IPS DF 4.7 (cell line): ENCODE results near the gene TNFRSF1A.

Experiments
- DNase-seq: peaks from one replicate; pipeline ENCODE4 v3.0.0-alpha.2; 2013; ENCODE audit warnings: low spot score; ENCODE audit errors: extremely low read depth

TNFRSF1A gene

GRCh38 chr12:6323995-6324711 lies 17.7 kb downstream of the TNFRSF1A start:
- no peak for DNase-seq

DNA sequence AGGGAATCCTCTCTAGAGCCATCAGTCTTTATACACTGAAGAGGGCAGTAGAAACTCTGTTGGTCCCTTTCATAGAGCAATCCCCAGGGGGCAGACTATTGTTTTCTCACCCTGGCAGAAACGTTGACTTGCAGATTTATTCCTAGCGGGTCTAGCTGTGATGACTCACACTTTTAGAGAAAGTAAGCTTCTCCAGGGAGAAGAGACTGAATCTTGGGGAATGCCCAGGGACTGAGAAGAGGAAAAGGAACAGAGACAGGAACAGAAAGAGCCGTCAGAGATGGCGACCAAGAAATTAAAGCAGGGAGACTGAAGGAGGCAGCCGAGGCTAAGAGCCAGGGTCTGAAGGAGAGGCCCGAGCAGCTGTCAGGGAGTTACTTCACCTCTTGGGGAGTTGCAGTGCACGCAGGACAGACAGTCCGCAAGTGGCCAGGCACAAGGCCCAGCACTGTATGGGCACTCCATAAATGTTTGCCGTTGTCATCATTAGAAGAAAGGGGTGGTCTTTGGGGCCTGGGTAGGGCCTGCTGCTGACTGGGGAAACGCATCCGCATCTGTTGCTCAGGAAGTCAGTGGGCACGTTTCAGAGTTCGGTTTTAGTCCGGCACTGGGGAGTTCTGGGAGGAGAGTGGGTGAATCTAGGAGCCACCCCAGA lies 18.4 kb downstream of the TNFRSF1A start:
- DNase-seq, result peak; percentile 97

DNA sequence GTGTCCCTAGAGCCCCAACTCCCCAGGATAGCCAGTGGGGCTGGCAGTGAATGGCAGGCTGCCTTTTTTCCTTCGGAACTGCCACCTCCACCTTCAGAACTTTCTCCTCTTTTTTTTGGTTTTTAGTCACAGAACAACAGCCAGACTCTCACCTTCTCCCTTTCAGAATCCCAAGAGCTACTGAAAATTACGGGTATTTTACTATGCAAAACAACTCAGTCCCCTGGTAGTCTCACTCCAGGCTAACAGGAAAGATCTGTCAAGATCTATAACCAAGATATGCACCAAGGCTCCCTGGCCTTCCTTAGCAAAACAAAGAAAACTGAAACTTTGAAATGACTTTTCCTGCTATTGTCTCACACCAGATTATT lies 18.9 kb downstream of the TNFRSF1A start:
- no peak for DNase-seq

- no peak for DNase-seq
Measured at GRCh38 chr12:6322352-6322751, 19.5 kb downstream of the TNFRSF1A start.

GRCh38 chr12:6321905-6322304 lies 20.0 kb downstream of the TNFRSF1A start:
- DNase-seq, result no peak

GRCh38 chr12:6319446-6319845 lies 22.4 kb downstream of the TNFRSF1A start:
- DNase-seq, result no peak

DNA sequence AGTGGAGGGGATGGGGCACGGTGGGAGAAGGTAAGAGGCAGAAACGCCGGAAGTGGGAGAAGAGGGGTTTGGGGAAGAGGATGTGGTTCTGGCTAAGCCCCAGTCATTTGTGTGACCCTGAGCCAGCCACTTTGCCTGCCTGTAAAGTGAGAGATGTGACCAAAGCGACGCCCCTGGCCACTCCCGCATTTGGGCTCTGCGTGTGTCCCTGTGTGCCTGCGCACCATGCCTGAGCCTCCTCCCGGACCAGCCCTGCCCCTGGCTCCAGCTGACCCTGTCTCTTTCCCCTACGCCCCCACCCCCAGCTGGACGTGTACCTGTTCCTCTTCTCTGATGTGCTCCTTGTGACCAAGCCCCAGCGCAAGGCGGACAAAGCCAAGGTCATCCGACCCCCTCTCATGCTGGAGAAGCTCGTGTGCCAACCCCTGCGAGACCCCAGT lies 23.4 kb downstream of the TNFRSF1A start:
- DNase-seq, result no peak

DNA sequence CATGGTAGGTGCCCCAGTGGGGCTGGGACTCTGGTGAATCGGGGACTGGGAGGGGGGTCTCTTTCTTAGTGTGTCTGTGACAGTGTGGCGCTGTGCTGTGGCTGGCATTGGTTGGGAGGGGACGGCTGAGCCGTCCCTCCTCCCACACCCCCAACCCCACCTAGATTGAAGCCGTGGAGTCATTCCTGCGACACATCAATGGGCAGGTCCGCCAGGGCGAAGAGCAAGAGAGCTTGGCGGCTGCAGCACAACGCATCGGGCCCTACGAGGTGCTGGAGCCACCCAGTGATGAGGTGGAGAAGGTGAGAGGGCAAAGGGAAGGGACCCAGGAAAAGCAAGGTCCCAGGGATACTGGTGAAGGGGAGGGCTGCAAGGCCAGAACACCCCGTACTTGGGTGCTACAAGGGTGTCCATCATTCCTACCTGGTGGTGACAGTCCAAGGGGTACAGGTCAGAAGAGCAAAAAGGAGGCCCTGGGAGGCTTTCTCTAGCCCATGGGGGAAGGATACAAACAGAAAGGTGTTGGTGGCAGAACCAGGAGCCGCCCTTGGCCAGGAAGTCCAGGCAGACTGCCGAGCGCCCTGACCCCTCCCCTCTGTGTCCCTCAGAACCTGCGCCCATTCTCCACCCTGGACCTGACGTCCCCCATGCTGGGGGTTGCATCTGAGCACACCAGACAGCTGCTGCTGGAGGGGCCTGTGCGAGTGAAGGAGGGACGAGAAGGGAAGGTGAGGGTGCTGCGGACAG lies 24.0 kb downstream of the TNFRSF1A start:
- DNase-seq, result no peak

- no peak for DNase-seq
Measured at GRCh38 chr12:6316921-6317692, 24.8 kb downstream of the TNFRSF1A start.

DNA sequence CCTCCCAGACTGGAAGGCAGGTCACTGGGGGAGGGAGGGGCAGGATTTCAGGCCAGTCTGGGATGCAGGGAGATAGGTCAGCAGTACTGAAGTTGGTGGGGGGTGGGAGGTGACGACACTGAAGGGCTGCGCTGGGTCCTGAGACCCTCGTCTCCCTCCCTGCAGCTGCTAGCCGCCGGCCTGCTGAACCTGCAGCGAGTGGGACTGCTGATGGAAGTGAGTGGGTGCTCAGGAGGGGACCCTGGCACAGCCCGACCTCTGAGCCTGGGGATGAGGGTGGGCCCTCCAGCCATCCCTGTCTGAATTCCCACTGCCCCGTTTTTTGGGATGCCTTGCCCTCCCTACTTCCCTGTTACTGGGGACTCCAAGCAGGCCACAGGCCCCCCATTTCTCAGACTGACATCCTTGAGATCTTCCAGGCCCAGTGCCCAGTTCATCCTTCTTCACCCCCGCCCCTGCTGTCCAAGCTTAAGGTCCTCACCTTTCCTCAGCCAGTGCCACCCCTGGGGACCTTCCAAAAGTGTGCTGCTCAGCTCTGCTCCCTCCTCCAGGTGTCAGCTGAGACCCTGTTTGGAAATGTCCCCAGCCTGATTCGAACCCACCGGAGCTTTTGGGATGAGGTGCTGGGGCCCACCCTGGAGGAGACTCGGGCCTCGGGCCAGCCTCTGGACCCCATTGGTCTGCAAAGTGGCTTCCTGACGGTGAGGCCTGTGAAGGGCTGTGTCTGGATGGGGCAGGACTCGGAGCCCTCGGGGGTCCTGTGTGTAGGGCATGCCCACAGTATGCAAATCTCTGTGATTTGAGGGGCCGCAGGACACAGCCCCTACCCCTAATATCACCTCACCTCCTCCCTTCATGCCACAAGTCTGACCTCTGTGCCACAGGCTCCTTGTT lies 25.9 kb downstream of the TNFRSF1A start:
- no peak for DNase-seq

DNA sequence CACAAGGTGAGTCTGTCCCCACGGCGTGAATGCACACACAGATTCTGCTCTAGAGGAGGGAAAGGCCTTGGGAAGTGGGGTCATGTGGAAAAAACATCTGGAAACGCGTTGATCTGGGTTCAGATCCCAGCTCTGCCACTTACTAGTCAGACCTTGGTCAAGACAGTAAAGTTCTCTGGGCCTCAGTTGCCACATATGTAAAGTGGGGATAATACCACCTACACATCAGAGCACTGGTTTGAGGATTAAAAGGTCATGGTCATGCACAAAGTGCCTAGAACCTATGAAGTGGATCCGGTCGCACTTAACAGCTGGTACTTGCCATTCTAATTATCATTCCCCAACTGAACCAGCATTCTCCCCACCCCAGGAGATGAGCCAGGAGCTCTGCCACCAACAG lies 26.7 kb downstream of the TNFRSF1A start:
- DNase-seq, result no peak

DNA sequence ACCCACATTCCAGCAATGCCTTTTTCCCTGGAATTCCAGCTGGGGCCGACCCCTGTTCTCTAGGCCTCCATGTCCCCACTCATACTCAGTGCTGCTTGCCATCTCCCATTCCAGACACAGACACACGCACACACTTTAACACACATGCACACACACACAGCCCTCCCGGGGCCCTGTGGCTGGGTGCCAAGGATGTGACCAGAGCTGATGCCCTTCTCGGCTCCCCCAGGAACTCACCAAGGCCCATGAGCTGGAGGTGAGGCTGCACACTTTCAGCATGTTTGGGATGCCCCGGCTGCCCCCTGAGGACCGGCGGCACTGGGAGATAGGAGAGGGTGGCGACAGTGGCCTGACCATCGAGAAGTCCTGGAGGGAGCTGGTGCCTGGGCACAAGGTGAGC lies 27.1 kb downstream of the TNFRSF1A start:
- DNase-seq, result no peak

- DNase-seq, result no peak
Measured at GRCh38 chr12:6313326-6313940, 28.4 kb downstream of the TNFRSF1A start.

DNA sequence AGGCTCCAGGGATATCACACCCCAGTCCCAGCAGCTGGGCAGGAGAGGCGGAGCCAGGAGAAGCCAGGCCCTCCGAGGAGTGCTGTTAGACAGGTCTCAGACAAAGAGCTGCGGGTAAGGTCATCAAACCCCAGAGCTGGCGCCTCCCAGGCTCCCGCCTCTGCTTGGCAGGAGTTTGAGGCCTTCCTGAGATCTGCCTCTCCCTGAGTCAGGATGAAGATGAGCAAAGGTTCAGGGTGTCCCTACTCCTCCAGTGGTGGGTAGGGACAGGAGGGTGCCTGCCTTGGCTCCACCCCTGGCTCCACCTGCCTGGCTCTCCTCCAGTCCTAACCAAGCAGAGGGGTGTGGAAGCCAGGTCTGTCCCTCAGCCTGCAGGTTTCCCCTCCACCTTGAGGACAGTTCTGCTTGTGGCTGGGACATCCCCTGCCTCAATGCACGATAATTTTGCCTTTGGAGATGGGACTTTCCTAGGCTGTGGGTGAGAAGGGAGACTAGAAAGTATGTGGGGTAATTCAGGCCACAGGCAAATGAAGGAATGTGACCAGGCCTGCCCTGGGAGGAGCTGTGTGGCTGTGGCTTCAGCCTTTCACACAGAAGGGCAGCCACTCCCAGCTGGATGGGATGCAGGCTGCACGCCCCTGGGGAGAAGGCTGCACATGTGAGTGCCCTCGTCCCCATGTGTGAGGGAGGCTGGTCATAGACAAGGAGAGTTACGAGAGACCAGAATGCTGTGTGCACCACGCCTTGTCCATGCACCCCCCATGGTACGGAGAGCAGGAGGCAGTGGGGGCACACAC lies 29.1 kb downstream of the TNFRSF1A start:
- DNase-seq, result no peak

DNA sequence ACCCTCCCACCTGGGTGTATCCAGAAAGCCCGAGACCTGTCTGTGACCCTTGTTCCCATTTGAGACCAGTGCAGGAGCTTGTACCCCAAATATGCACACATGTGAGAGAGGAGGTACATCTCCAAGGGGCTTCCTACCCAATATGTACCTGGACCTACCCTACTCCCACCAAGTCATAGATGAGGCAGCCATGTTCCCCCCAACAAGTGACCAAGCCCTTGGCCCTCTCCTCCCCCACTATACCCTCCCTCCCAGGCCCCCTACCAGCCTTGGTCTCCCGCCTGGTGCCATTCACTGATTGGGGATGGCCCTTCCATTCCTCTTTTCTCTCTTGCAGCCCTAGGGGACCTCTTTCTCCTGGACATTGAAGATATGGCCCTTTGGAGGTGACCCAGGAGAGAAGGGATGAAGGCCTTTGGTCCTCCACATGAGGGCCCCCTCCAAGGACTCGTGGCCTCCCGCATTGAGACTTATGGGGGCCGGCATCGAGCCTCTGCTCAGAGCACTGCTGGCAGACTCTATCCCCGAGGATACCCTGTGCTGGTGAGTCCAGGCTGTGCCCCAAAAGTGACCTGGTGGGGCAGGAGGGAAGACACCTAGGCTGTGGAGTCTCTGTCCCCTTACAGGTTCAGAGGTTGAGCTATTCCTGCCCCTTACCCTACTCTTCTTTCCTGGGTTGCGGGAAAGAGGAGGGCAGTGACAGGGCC lies 29.9 kb downstream of the TNFRSF1A start:
- no peak for DNase-seq

- no peak for DNase-seq
Measured at GRCh38 chr12:6310771-6311610, 30.9 kb downstream of the TNFRSF1A start.

- no peak for DNase-seq
Measured at GRCh38 chr12:6307529-6307928, 34.3 kb downstream of the TNFRSF1A start.
